Epidermal melanocyte (primary cell): Measurements from ENCODE around the gene TMEM164.
"Not testable (repeated sequence)": the region's sequence is repeated elsewhere in the genome, so short reads cannot be mapped to it uniquely, and the experiment has no call there.

Experiments used
- DNase-seq: peaks from one replicate; pipeline ENCODE4 v3.0.0; 2011; ENCODE audit warnings: low spot score; ENCODE audit not compliant: insufficient read length

TMEM164 gene

DNA sequence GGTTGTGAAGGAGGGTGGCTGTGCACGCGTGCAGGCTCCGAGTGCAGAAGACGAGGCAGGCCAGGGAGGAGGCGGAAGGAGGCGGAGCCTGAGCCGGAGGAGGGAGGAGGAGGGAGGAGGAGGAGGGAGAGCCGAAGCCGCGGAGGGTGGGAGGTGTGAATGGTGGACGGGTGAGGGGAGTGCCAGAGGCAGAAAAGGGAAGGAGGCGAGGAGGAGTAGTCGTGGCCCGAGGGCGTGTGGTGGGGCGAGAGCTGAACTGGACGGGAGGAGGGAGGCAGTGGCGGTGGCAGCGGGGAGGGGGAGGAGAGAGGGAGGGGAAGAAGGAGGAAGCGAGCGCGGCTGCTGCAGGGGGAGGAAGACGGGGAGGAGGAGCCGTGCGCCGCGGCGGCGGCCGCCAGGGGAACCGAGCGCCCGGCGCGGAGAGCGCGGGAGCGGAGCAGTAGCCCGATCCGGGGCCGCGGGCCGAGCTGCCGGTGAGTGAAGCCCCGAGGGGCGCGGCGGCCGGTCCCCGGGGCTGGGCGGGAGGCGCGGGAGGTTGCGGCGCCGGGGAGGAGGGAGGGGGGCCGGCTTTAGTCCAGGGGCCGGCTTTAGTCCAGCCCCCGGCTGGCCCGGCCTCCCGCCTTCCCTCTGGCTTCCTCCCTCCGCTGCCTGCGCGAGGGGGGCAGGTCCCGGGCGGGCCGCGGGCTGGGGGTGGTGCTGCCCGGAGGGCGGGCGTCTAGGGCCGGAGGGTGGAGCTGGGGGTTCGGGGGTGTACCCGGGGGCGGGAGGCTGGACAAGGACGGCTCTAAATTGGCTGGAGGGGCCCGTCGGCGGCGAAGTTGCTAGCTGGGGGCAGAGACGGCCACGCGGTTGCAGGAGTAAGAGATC lies at the start of gene TMEM164:
Gene TMEM164, plus strand, starts transcription at position 815 of the 867 bp plus-strand sequence. CDS start 661 bp downstream, outside the sequence.
- peak; percentile 46 for DNase-seq

- no peak for DNase-seq
Measured at GRCh38 chrX:109954333-109954732, 48.6 kb upstream of the TMEM164 start.

GRCh38 chrX:109954955-109955354 lies 48.0 kb upstream of the TMEM164 start:
- DNase-seq: no peak

DNA sequence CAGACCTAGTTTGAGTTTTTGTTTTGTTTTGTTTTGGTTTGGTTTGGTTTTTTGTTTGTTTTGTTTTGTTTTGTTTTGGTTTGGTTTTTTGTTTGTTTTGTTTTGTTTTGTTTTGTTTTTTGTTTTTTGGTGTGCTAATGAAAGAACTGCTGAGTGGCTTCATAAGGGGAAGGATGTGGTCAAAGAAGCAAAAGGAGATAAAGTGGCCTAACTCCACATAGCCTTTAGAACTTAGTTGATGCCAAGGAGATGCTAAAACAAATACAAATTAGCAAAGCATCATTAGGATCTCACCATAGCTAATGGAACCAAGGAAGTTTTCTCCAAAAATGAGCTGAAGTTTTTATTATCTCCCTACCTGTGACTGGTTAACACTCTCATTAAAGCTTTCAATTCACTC lies 44.6 kb upstream of the TMEM164 start:
- DNase-seq: no peak

GRCh38 chrX:109959356-109959871 lies 43.5 kb upstream of the TMEM164 start:
- DNase-seq: no peak

DNA sequence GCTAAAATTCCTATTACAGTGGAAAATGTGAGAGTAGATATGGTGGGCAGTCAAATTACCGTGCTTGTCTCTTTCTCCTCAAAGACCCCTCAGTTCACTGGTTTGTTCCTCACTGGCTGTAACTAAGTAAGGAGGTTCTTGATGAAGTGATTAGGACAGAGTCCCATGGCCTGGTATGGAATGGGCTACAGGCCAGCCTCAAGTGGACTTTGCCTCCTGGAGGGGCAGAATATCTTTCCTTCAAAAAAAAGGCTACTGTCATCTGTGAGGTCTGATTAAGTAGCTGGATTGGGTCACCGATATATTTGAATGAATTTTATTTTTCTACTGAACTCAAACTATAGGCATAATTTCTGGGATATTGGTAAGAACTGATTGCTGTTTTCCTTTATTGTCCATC lies 38.5 kb upstream of the TMEM164 start:
- DNase-seq: no peak

- DNase-seq: no peak
Measured at GRCh38 chrX:109966246-109966645, 36.7 kb upstream of the TMEM164 start.

GRCh38 chrX:109967156-109967555 lies 35.8 kb upstream of the TMEM164 start:
- DNase-seq: no peak

GRCh38 chrX:109970841-109971240 lies 32.1 kb upstream of the TMEM164 start:
- DNase-seq: not testable (repeated sequence)

- no peak for DNase-seq
Measured at GRCh38 chrX:109974906-109975655, 27.8 kb upstream of the TMEM164 start.

DNA sequence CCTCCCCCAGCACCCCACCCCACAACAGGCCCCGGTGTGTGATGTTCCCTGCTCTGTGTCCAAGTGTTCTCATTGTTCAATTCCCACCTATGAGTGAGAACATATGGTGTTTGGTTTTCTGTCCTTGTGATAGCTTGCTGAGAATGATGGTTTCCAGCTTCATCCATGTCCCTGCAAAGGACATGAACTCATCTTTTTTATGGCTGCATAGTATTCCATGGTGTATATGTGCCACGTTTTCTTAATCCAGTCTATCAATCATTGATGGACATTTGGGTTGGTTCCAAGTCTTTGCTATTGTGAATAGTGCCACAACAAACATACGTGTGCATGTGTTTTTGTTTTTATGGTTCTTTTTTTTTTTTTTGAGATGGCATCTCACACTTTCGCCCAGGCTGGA lies 17.7 kb upstream of the TMEM164 start:
- not testable (repeated sequence) for DNase-seq

DNA sequence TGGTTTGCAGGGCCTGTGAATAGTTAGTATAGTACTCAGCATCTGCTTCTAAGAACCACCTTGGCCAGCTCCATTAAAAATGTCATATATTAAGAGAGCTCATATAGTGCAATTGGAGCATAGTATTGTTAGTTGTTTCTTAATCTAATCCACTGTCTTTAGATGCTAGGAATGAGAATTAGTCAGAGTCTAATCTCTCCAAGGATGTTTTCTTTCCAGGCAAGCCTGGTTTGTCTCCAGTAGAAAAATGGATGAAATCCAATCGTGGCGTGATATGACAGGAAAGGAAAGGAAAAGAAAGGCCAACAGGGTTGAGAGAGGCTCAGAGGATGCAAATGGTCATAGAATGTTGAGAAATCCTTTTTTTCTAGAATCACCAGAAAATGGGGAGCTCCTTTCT lies 15.0 kb upstream of the TMEM164 start:
- no peak for DNase-seq

DNA sequence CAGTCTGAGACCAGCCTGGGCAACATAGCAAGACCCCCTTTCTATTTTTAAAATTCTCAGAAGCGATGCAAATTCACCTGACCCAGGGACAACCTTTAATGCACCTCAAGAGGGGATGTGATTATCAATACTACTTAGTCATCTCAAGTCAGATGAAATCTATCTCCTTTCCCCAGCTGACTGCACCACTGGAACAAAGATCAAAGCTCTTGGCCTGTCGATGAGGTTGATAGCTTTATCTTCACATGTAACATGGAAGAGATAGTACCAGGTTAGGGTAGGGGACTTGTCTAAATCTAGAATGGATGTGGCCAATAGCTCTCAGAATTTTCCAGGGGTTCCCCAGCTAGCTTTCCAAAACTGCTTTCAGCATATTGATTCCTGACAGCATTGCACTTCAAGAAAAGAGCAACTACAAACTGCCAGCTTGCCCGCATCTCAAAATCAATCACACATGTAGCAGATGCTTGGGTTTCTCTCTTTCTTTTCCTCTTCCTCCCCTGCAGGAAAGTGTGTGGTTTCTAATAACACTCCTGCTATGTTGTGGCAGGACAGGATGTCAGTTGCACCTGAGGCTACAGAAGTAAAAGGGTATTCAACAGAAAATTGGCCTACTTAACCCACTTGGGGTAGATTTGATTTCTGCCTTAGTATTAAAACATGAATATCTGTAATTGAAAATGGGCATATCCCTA lies 12.2 kb upstream of the TMEM164 start:
- no peak for DNase-seq

- no peak for DNase-seq
Measured at GRCh38 chrX:109992203-109992602, 10.7 kb upstream of the TMEM164 start.

GRCh38 chrX:109995155-109995554 lies 7.8 kb upstream of the TMEM164 start:
- no peak for DNase-seq

- DNase-seq: no peak
Measured at GRCh38 chrX:109997786-109998452, 5.0 kb upstream of the TMEM164 start.

DNA sequence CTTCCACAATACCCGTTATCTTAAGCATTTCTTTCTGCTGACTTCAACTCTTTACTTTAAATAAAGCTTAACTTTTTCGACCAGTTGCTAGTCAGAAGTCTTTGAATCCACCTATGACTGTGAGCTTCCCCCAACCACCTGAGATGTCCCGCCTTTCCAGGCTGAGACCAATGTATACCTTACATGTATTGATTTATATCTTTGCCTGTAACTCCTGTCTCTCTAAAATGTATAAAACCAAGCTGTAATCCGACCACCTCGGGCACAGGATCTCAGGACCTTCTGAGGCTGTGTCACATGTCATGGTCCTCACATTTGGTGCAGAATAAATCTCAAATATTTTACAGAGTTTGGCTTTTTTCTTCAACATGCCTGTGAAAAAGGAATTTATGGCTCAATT lies 2.9 kb upstream of the TMEM164 start:
- DNase-seq: no peak

DNA sequence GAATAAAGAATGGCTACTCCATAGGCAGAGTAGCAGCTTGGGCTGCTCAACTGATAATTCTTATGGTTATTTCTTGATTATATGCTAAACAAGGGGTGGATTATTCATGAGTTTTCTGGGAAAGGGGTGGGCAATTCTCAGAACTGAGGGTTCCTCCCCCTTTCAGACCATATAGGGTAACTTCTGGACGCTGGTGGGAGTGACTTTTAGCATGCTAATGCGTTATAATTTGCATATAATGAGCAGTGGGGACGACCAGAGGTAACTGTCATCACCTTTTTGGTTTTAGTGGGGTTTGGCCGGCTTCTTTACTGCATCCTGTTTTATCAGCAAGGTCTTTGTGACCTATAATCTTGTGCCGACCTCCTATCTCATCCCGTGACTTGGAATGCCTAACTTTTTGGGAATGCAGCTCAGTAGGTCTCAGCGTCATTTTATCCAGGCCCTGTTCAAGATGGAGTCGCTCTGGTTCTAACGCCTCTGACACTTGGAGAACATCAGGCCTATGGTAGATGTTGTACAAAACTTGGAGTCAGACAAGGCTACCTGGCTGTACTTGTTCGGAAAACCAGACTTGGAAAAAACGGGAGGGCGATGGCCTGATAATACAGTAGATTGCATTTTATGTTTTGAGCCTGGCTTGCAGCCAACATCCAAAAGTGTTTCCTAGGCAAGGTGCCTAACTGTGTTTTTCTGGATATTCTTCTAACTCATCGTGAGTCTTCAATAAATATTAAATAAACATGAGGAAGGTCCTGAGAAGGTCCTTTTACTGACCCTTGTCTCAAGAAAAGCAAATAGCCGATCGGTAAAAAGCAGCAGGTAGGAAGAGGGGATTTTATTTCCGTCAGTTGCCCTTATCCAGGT lies 1.8 kb upstream of the TMEM164 start:
- DNase-seq: no peak

GRCh38 chrX:110001740-110002299 lies 1.1 kb upstream of the TMEM164 start:
- DNase-seq: no peak
